ENCODE data around the gene NEK10. TPM values are rescaled to one million over a fixed set of nuclear protein-coding genes. Genes with fewer than 3 reads are reported as not detected.

NEK10 gene
- total RNA-seq, 4 donors from 2014 or later, result 0.29 to 12.4 (median 0.61) TPM

GRCh38 chr3:27089068-27089467 lies 280.1 kb downstream of the NEK10 start:
- H3K27me3 ChIP-seq, result no peaks in the 10 kb centered on the region
- 24 to 44% methylated on average over 2 of the region's 2 CpGs for WGBS, 2 donors
- intact Hi-C loops (cut with DNase I), result no loop called here
- no peak for DNase-seq
- no peaks in the 10 kb centered on the region for H3K36me3 ChIP-seq
- peaks cover 0 to 31% (median 8%) of the 10 kb centered on the region in 3 donors for H3K4me1 ChIP-seq
- TF ChIP-seq POLR2A (IDR thresholded peaks at IDR 0.05), result no peak
- TF ChIP-seq CTCF (IDR thresholded peaks at IDR 0.05), result no peak
- H3K4me3 ChIP-seq, result no peak overlapping the region
- H3K27ac ChIP-seq, result peak overlapping the region in 2 of 4 donors; percentile 14 to 16
- no peaks in the 10 kb centered on the region for H3K9me3 ChIP-seq

- Histone ChIP-seq H3K36me3 (no peaks in the 10 kb centered on the region), H3K4me3 (no peak overlapping the region), H3K27me3 (no peaks in the 10 kb centered on the region), H3K9me3 (no peaks in the 10 kb centered on the region), H3K4me1 (peaks cover 0 to 42% (median 8%) of the 10 kb centered on the region in 3 donors), H3K27ac (no peak overlapping the region)
- 59 to 75% methylated on average over 5 of the region's 5 CpGs for WGBS, 2 donors
- no peak for DNase-seq
- TF ChIP-seq CTCF (IDR thresholded peaks at IDR 0.05) (no peak), POLR2A (IDR thresholded peaks at IDR 0.05) (no peak)
- intact Hi-C loops (cut with DNase I), result no loop called here
Observed at GRCh38 chr3:27085829-27086730, 283.1 kb downstream of the NEK10 start.

DNA sequence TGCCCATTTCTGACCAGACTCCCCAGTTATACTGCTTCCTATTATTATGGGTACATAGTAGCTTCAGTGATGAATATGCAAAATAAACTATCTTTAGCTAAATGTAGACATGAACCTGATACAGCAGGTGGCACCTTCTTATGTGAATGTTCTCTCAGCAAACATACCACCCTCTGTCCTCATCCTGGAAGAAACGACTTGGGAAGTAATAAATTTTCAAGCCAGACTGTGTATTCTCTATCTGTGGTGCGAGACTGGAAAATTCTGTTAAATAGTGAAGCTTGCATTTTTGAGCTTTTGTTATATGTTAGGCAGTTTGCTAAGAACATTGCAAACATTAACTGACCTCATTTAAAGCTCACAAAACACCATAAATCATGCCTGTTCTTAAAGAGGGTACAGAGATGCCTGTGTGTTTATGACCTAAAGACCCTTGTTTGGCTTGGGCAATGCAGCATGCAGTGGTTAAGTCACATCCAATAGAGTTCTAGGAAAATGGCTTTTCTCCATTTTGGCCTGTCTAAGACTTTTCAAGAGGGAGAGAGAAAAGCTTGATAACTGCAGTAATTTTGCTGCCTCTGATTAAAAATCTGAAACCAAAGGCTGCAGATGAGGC lies 287.1 kb downstream of the NEK10 start:
- H3K36me3 ChIP-seq, result no peaks in the 10 kb centered on the region
- H3K27me3 ChIP-seq, result no peaks in the 10 kb centered on the region
- DNase-seq, result no peak
- no peak overlapping the region for H3K27ac ChIP-seq
- no peak for TF ChIP-seq POLR2A (IDR thresholded peaks at IDR 0.05)
- TF ChIP-seq CTCF (IDR thresholded peaks at IDR 0.05), result no peak
- intact Hi-C loops (cut with DNase I), result no loop called here
- H3K4me3 ChIP-seq, result no peak overlapping the region
- WGBS, 2 donors, result 42 to 54% methylated on average over 2 of the region's 2 CpGs
- H3K9me3 ChIP-seq, result no peaks in the 10 kb centered on the region
- H3K4me1 ChIP-seq, result peaks cover 0 to 45% (median 3%) of the 10 kb centered on the region in 3 donors

- Histone ChIP-seq H3K36me3 (no peaks in the 10 kb centered on the region), H3K4me3 (no peak overlapping the region), H3K9me3 (no peaks in the 10 kb centered on the region), H3K27me3 (no peaks in the 10 kb centered on the region), H3K4me1 (peaks cover 0 to 45% (median 3%) of the 10 kb centered on the region in 3 donors), H3K27ac (no peak overlapping the region)
- intact Hi-C loops (cut with DNase I), result no loop called here
- DNase-seq, result no peak
- WGBS, 2 donors, result 55 to 58% methylated on average over 4 to 5 of the region's 5 CpGs
- no peak for TF ChIP-seq POLR2A (IDR thresholded peaks at IDR 0.05)
- TF ChIP-seq CTCF (IDR thresholded peaks at IDR 0.05), result no peak
Observed at GRCh38 chr3:27081566-27081965, 287.6 kb downstream of the NEK10 start.

DNA sequence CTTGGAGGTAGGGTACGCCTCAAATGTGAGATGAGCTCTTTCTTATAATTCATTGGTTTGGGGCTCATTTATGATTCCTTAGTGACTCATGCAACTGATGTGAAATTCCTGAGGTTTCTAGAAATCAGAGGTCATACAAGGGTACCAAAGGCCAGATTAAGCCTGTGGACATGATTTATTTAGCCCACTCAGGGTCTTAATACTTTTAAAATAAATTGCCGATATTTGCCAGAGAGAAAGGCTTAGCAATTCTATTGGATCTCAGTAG lies 289.0 kb downstream of the NEK10 start:
- H3K36me3 ChIP-seq, result no peaks in the 10 kb centered on the region
- peaks cover 0 to 35% (median 3%) of the 10 kb centered on the region in 3 donors for H3K4me1 ChIP-seq
- TF ChIP-seq POLR2A (IDR thresholded peaks at IDR 0.05) (no peak), CTCF (IDR thresholded peaks at IDR 0.05) (no peak)
- H3K27me3 ChIP-seq, result no peaks in the 10 kb centered on the region
- DNase-seq, result no peak
- no peaks in the 10 kb centered on the region for H3K9me3 ChIP-seq
- H3K27ac ChIP-seq, result no peak overlapping the region
- no peak overlapping the region for H3K4me3 ChIP-seq
- WGBS, 2 donors, result 70 to 86% methylated on average over 2 of the region's 2 CpGs
- intact Hi-C loops (cut with DNase I), result no loop called here
